ENCODE measurements around the gene BIRC2.

Gene BIRC2

DNA sequence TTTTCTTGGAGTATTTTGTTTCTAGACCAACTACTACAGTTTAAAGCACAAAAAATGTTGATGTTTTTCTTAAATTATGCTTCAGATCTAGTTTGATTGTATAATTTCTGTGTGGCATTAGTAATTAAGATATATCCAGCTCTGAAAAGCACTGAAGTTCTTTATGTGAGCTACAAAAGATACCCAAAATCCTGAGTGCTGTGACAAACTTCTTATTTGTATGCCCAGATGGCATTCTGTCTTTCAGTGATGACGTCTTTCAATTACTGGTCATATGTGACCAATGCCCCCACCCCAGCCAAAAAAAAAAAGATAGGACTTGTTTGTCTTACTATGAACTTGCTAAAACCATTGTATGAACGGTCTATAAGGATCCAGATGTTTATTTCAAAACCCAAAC, 51.3 kb downstream of the BIRC2 start:
- Histone ChIP-seq H3K27ac (ENCODE audit: extremely low read depth, low read depth, low read length) (no peak overlapping the region), H3K4me3 (ENCODE audit: low read depth, low read length) (no peak overlapping the region), H3K4me1 (ENCODE audit: control insufficient read depth, insufficient read depth, low read length) (no peaks in the 10 kb centered on the region), H3K36me3 (ENCODE audit: control insufficient read depth in 2 of 2, insufficient read depth in 1 of 2, low read length in 2 of 2) (peaks cover 4 to 84% of the 10 kb centered on the region in 2 experiments; a peak in 2 of 3 replicates), H3K9me3 (ENCODE audit: control insufficient read depth, insufficient read depth, low read depth, low read length) (no peaks in the 10 kb centered on the region)
- no peak for TF ChIP-seq KLF16 (tag by site-specific recombination; IDR thresholded peaks at IDR 0.05)
- TF ChIP-seq ZNF549 (tag by site-specific recombination; IDR thresholded peaks at IDR 0.05): no peak
- TF ChIP-seq IKZF3 (tag by site-specific recombination; IDR thresholded peaks at IDR 0.05): no peak
- TF ChIP-seq ZNF776 (tag by site-specific recombination; IDR thresholded peaks at IDR 0.05; ENCODE audit: borderline replicate concordance): no peak
- TF ChIP-seq ZNF184 (tag by site-specific recombination; IDR thresholded peaks at IDR 0.05): no peak
- no peak for TF ChIP-seq ZNF596 (tag by site-specific recombination; IDR thresholded peaks at IDR 0.05)
- no peak for TF ChIP-seq ZNF155 (tag by site-specific recombination; IDR thresholded peaks at IDR 0.05)
- TF ChIP-seq ZNF660 (tag by site-specific recombination; IDR thresholded peaks at IDR 0.05): no peak
- TF ChIP-seq, protein P1, sequence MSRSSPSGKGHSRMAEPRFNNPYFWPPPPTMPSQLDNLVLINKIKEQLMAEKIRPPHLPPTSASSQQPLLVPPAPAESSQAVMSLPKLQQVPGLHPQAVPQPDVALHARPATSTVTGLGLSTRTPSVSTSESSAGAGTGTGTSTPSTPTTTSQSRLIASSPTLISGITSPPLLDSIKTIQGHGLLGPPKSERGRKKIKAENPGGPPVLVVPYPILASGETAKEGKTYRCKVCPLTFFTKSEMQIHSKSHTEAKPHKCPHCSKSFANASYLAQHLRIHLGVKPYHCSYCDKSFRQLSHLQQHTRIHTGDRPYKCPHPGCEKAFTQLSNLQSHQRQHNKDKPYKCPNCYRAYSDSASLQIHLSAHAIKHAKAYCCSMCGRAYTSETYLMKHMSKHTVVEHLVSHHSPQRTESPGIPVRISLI (tag by site-specific recombination; IDR thresholded peaks at IDR 0.05): no peak
- TF ChIP-seq ZNF548 (tag by site-specific recombination; IDR thresholded peaks at IDR 0.05): no peak
- no peak for TF ChIP-seq ZNF473 (tag by site-specific recombination; IDR thresholded peaks at IDR 0.05)
- CTCF ChIA-PET: interaction anchor here (0.5 to 7.0 kb wide), 4 partner anchors 8 to 1755 kb away, joined by 3 to 32 read pairs (median 6); no protein-coding TSS in a partner anchor
- POLR2A ChIA-PET: interaction anchor here (1.0 kb wide), 1 partner anchor 9 kb away, joined by 5 read pairs; no protein-coding TSS in a partner anchor

DNA sequence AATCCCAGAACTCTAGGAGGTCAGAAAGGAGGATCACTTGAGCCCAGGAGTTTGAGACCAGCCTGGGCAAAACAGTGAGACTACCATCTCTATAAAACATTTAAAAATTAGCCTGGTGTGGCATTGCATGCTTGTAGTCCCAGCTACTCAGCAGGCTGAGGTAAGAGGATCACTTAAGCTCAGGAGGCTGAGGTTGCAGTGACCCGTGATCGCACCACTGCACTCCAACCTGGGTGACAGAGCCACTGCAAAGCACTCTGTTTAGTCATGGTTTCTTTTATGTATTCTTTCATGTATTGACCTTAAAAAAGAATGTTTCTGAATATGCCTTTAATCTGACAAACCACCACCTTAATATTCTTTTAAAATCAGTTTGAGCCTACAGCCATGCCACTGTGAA, 52.2 kb downstream of the BIRC2 start:
- Histone ChIP-seq H3K4me1 (ENCODE audit: control insufficient read depth, insufficient read depth, low read length) (no peaks in the 10 kb centered on the region), H3K9me3 (ENCODE audit: control insufficient read depth, insufficient read depth, low read depth, low read length) (no peaks in the 10 kb centered on the region), H3K36me3 (ENCODE audit: control insufficient read depth in 2 of 2, insufficient read depth in 1 of 2, low read length in 2 of 2) (peaks cover 4 to 80% of the 10 kb centered on the region in 2 experiments; a peak in 2 of 3 replicates), H3K27ac (ENCODE audit: extremely low read depth, low read depth, low read length) (no peak overlapping the region), H3K4me3 (ENCODE audit: low read depth, low read length) (no peak overlapping the region)
- CTCF ChIA-PET: interaction anchor here (2.4 to 7.0 kb wide), 2 partner anchors 8 to 214 kb away, joined by 6 to 32 read pairs; no protein-coding TSS in a partner anchor
- TF ChIP-seq, protein P2, sequence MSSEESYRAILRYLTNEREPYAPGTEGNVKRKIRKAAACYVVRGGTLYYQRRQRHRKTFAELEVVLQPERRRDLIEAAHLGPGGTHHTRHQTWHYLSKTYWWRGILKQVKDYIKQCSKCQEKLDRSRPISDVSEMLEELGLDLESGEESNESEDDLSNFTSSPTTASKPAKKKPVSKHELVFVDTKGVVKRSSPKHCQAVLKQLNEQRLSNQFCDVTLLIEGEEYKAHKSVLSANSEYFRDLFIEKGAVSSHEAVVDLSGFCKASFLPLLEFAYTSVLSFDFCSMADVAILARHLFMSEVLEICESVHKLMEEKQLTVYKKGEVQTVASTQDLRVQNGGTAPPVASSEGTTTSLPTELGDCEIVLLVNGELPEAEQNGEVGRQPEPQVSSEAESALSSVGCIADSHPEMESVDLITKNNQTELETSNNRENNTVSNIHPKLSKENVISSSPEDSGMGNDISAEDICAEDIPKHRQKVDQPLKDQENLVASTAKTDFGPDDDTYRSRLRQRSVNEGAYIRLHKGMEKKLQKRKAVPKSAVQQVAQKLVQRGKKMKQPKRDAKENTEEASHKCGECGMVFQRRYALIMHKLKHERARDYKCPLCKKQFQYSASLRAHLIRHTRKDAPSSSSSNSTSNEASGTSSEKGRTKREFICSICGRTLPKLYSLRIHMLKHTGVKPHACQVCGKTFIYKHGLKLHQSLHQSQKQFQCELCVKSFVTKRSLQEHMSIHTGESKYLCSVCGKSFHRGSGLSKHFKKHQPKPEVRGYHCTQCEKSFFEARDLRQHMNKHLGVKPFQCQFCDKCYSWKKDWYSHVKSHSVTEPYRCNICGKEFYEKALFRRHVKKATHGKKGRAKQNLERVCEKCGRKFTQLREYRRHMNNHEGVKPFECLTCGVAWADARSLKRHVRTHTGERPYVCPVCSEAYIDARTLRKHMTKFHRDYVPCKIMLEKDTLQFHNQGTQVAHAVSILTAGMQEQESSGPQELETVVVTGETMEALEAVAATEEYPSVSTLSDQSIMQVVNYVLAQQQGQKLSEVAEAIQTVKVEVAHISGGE (tag by site-specific recombination; conservative IDR thresholded peaks at IDR 0.05; ENCODE audit: low read depth): no peak
- POLR2A ChIA-PET: no interaction called here

DNA sequence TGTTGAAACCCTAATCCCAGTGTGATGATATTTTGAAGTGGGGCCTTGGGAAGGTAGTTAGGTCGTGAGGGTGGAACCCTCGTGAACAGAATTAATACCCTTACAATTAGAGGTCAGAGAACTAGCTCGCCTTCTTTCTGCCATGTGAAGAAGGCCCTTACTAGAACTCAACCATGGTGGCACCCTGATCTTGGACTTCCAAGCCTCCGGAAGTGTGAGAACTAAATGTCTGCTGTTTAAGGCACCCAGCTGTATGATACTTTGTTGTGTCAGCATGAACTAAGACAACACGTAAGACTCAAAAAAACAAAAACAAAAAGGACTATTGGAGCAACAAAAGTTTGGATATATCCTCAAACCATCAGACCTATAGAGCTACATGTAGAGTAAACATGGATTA, 53.6 kb downstream of the BIRC2 start:
- no peaks in the 10 kb centered on the region for H3K4me1 ChIP-seq (ENCODE audit: control insufficient read depth, insufficient read depth, low read length)
- ChIA-PET CTCF (interaction anchor here (1.1 to 7.0 kb wide), 3 partner anchors 10 to 112 kb away, joined by 3 to 32 read pairs (median 4); no protein-coding TSS in a partner anchor), POLR2A (no interaction called here)
- no peaks in the 10 kb centered on the region for H3K9me3 ChIP-seq (ENCODE audit: control insufficient read depth, insufficient read depth, low read depth, low read length)
- no peak overlapping the region for H3K4me3 ChIP-seq (ENCODE audit: low read depth, low read length)
- H3K36me3 ChIP-seq (ENCODE audit: control insufficient read depth in 2 of 2, insufficient read depth in 1 of 2, low read length in 2 of 2): peaks cover 4 to 69% of the 10 kb centered on the region in 2 experiments; a peak in 2 of 3 replicates
- H3K27ac ChIP-seq (ENCODE audit: extremely low read depth, low read depth, low read length): no peak overlapping the region
- TF ChIP-seq ZNF664 (tag by site-specific recombination; IDR thresholded peaks at IDR 0.05) (no peak), ZNF157 (tag by site-specific recombination; IDR thresholded peaks at IDR 0.05) (no peak), ZNF621 (tag by site-specific recombination; IDR thresholded peaks at IDR 0.05) (no peak), IKZF3 (tag by site-specific recombination; IDR thresholded peaks at IDR 0.05) (no peak), ZNF423 (tag by site-specific recombination; IDR thresholded peaks at IDR 0.05) (no peak), ZNF623 (tag by site-specific recombination; IDR thresholded peaks at IDR 0.05) (no peak)
- TF ChIP-seq, protein P3, sequence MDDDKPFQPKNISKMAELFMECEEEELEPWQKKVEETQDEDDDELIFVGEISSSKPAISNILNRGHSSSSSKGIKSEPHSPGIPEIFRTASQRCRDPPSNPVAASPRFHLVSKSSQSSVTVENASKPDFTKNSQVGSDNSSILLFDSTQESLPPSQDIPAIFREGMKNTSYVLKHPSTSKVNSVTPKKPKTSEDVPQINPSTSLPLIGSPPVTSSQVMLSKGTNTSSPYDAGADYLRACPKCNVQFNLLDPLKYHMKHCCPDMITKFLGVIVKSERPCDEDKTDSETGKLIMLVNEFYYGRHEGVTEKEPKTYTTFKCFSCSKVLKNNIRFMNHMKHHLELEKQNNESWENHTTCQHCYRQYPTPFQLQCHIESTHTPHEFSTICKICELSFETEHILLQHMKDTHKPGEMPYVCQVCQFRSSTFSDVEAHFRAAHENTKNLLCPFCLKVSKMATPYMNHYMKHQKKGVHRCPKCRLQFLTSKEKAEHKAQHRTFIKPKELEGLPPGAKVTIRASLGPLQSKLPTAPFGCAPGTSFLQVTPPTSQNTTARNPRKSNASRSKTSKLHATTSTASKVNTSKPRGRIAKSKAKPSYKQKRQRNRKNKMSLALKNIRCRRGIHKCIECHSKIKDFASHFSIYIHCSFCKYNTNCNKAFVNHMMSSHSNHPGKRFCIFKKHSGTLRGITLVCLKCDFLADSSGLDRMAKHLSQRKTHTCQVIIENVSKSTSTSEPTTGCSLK (tag by site-specific recombination; IDR thresholded peaks at IDR 0.05): no peak
- TF ChIP-seq, protein P4, sequence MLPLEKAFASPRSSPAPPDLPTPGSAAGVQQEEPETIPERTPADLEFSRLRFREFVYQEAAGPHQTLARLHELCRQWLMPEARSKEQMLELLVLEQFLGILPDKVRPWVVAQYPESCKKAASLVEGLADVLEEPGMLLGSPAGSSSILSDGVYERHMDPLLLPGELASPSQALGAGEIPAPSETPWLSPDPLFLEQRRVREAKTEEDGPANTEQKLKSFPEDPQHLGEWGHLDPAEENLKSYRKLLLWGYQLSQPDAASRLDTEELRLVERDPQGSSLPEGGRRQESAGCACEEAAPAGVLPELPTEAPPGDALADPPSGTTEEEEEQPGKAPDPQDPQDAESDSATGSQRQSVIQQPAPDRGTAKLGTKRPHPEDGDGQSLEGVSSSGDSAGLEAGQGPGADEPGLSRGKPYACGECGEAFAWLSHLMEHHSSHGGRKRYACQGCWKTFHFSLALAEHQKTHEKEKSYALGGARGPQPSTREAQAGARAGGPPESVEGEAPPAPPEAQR (tag by site-specific recombination; IDR thresholded peaks at IDR 0.05): no peak
- TF ChIP-seq, protein P5, sequence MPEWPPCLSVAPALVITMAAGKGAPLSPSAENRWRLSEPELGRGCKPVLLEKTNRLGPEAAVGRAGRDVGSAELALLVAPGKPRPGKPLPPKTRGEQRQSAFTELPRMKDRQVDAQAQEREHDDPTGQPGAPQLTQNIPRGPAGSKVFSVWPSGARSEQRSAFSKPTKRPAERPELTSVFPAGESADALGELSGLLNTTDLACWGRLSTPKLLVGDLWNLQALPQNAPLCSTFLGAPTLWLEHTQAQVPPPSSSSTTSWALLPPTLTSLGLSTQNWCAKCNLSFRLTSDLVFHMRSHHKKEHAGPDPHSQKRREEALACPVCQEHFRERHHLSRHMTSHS (tag by site-specific recombination; IDR thresholded peaks at IDR 0.05): no peak
- TF ChIP-seq, protein P6, sequence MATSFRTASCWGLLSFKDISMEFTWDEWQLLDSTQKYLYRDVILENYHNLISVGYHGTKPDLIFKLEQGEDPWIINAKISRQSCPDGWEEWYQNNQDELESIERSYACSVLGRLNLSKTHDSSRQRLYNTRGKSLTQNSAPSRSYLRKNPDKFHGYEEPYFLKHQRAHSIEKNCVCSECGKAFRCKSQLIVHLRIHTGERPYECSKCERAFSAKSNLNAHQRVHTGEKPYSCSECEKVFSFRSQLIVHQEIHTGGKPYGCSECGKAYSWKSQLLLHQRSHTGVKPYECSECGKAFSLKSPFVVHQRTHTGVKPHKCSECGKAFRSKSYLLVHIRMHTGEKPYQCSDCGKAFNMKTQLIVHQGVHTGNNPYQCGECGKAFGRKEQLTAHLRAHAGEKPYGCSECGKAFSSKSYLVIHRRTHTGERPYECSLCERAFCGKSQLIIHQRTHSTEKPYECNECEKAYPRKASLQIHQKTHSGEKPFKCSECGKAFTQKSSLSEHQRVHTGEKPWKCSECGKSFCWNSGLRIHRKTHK (tag by site-specific recombination; IDR thresholded peaks at IDR 0.05): no peak
